Testis (tissue), 2 donors: ENCODE results near the gene DNAJA4.

Source experiments
- CTCF ChIP-seq, 3 experiments: fragments of 450-650 bp in 2 of 3; fragments of 200-600 bp in 1 of 3; sonication (generic) in 1 of 3; IDR thresholded peaks; one replicate each; pipeline ENCODE4 v1.5.1; 2016 to 2019; ENCODE audit warnings: antibody characterized with exemption in 3 of 3, mild to moderate bottlenecking in 2 of 3, moderate library complexity in 1 of 3
- POLR2A ChIP-seq: fragments of 450-650 bp; IDR thresholded peaks from one replicate; pipeline ENCODE4 v1.6.1; 2017; ENCODE audit warnings: antibody characterized with exemption, mild to moderate bottlenecking, moderate library complexity

GRCh38 chr15:78290222-78290621 is 25.9 kb downstream of the DNAJA4 start:
- TF ChIP-seq POLR2A (no peak), CTCF (IDR thresholded peaks at IDR 0.05) (no peak)
